Osteocyte (in vitro differentiated cells): ENCODE data around the gene TMEM200C. TPM values are rescaled to one million over a fixed set of nuclear protein-coding genes. Genes with fewer than 3 reads are reported as not detected.

Experiments used
- DNase-seq: peaks from one replicate; pipeline ENCODE4 v3.0.0; 2021; ENCODE audit warnings: mixed read lengths; ENCODE audit not compliant: unreplicated experiment; ENCODE audit errors: extremely low spot score
- H3K27ac Mint-ChIP-seq: one replicate; pipeline ENCODE4 v1.8.0; 2021; ENCODE audit warnings: mild to moderate bottlenecking, mixed read lengths; ENCODE audit not compliant: unreplicated experiment
- H3K27me3 Mint-ChIP-seq: one replicate; pipeline ENCODE4 v1.8.0; 2021; ENCODE audit warnings: mixed read lengths; ENCODE audit not compliant: unreplicated experiment
- H3K36me3 Mint-ChIP-seq: one replicate; pipeline ENCODE4 v1.8.0; 2021; ENCODE audit warnings: mixed read lengths; ENCODE audit not compliant: unreplicated experiment
- H3K4me1 Mint-ChIP-seq: one replicate; pipeline ENCODE4 v1.8.0; 2021; ENCODE audit warnings: mixed read lengths; ENCODE audit not compliant: unreplicated experiment
- H3K4me3 Mint-ChIP-seq: one replicate; pipeline ENCODE4 v1.8.0; 2021; ENCODE audit warnings: mild to moderate bottlenecking, moderate library complexity, mixed read lengths; ENCODE audit not compliant: unreplicated experiment
- H3K9me3 Mint-ChIP-seq: one replicate; pipeline ENCODE4 v1.8.0; 2021; ENCODE audit warnings: mixed read lengths; ENCODE audit not compliant: unreplicated experiment
- CTCF ChIP-seq: fragments of 200-600 bp; sonication (generic); IDR thresholded peaks from 2 replicates; pipeline ENCODE4 v1.5.0; 2021; ENCODE audit warnings: antibody characterized with exemption, mild to moderate bottlenecking, moderate library complexity
- microRNA-seq: library from miRNA; unstranded; fragments of <30 nt; microRNA quantifications from one replicate; pipeline ENCODE4 v1.1.0, GENCODE V29; 2020; ENCODE audit not compliant: unreplicated experiment
- total RNA-seq: library from RNA; stranded (reverse); gene quantifications from 2 replicates; pipeline ENCODE4 v1.2.1, GENCODE V29; 2021

Gene TMEM200C
- total RNA-seq, 1 donor from 2014 or later, result 1.6 TPM

GRCh38 chr18:5840547-5840946 is 54.8 kb downstream of the TMEM200C start:
- no peak for TF ChIP-seq CTCF
- H3K27me3 Mint-ChIP-seq, result peaks cover 15% of the 10 kb centered on the region
- H3K36me3 Mint-ChIP-seq, result no peaks in the 10 kb centered on the region
- H3K9me3 Mint-ChIP-seq, result no peaks in the 10 kb centered on the region
- DNase-seq, result no peak
- no peaks in the 10 kb centered on the region for H3K4me1 Mint-ChIP-seq
- no peak overlapping the region for H3K27ac Mint-ChIP-seq
- no peak overlapping the region for H3K4me3 Mint-ChIP-seq

GRCh38 chr18:5840025-5840424 is 55.3 kb downstream of the TMEM200C start:
- Mint-ChIP-seq H3K27ac (no peak overlapping the region), H3K36me3 (no peaks in the 10 kb centered on the region), H3K4me1 (no peaks in the 10 kb centered on the region), H3K27me3 (peaks cover 15% of the 10 kb centered on the region), H3K9me3 (no peaks in the 10 kb centered on the region), H3K4me3 (no peak overlapping the region)
- TF ChIP-seq CTCF, result no peak
- DNase-seq, result no peak

GRCh38 chr18:5839102-5839501 is 56.2 kb downstream of the TMEM200C start:
- Mint-ChIP-seq H3K27me3 (peaks cover 15% of the 10 kb centered on the region), H3K27ac (no peak overlapping the region), H3K9me3 (no peaks in the 10 kb centered on the region), H3K4me1 (no peaks in the 10 kb centered on the region), H3K4me3 (no peak overlapping the region), H3K36me3 (no peaks in the 10 kb centered on the region)
- TF ChIP-seq CTCF, result no peak
- DNase-seq, result no peak

Small RNA genes within 50 kb of the gene (microRNA-seq; reads per million reads assigned to microRNA genes)
- not detected for gene MIR3976
